Measurements from ENCODE around the gene GABRR3. TPM values are rescaled to one million over a fixed set of nuclear protein-coding genes. Genes with fewer than 3 reads are reported as not detected.
A peak's percentile ranks its signal among the peaks of the same experiment; 100 is the strongest.

GABRR3 gene
- total and polyA plus RNA-seq, 12 donors: not detected

DNA sequence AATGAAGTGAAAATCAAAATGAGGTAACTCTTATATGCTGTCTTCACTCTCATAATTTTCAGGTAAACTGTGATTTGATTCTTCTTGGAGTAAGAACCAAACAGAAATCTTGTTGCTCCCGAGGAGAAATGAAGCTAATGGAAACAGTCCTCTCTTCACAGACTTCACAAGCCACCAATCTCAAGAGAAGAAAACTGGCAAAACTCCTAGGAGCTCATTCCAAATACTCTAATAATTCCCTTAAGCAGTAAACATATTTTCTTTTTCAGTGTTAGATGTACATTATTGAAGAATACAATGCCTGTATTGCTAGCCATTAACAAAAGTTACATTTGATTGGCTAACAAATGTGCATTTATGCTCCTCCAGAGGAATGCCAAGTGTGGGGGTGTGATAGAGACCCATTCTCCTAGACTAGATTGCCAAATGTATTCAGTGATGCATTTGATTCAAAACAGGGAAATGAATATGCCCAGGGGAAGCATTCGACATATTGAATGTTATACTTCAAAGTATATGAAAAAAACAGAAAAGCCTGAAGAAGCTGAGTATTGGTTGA lies 51.1 kb downstream of the GABRR3 start:
- DNase-seq: no peak
- ATAC-seq: no peak
- 52 to 56% methylated on average over 2 of the region's 2 CpGs for WGBS, 2 donors
- intact Hi-C loops (cut with DNase I): no loop called here
- Histone ChIP-seq H3K27me3 (no peaks in the 10 kb centered on the region), H3K36me3 (no peaks in the 10 kb centered on the region), H3K27ac (no peak overlapping the region), H3K9me3 (no peaks in the 10 kb centered on the region), H3K4me1 (peaks cover 0 to 20% (median 5%) of the 10 kb centered on the region in 9 donors), H3K4me3 (no peak overlapping the region)
- TF ChIP-seq, protein P1, sequence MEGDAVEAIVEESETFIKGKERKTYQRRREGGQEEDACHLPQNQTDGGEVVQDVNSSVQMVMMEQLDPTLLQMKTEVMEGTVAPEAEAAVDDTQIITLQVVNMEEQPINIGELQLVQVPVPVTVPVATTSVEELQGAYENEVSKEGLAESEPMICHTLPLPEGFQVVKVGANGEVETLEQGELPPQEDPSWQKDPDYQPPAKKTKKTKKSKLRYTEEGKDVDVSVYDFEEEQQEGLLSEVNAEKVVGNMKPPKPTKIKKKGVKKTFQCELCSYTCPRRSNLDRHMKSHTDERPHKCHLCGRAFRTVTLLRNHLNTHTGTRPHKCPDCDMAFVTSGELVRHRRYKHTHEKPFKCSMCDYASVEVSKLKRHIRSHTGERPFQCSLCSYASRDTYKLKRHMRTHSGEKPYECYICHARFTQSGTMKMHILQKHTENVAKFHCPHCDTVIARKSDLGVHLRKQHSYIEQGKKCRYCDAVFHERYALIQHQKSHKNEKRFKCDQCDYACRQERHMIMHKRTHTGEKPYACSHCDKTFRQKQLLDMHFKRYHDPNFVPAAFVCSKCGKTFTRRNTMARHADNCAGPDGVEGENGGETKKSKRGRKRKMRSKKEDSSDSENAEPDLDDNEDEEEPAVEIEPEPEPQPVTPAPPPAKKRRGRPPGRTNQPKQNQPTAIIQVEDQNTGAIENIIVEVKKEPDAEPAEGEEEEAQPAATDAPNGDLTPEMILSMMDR (IDR thresholded peaks at IDR 0.05): no peak

DNA sequence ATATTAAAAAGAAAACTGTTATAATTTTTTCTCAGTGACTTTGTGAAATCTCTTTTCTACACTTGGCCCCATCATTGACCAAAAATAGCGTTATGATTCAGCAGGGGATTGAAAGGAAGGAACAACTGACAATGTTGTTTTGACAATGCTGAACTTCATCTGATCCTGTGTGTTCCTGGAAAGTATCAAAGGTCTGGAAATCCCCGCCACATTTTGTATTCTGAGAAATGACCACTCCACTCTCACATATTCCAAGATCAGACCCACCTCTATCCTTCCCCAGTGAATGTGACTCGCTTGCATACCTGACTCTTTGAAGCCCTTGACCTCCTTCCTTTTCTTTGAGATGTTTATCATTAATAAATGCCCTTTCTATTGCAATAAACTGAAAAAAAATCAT lies 53.2 kb downstream of the GABRR3 start:
- intact Hi-C loops (cut with DNase I): no loop called here
- TF ChIP-seq, protein P1 (IDR thresholded peaks at IDR 0.05): no peak
- WGBS, 2 donors: 29 to 51% methylated on average over 3 of the region's 3 CpGs

DNA sequence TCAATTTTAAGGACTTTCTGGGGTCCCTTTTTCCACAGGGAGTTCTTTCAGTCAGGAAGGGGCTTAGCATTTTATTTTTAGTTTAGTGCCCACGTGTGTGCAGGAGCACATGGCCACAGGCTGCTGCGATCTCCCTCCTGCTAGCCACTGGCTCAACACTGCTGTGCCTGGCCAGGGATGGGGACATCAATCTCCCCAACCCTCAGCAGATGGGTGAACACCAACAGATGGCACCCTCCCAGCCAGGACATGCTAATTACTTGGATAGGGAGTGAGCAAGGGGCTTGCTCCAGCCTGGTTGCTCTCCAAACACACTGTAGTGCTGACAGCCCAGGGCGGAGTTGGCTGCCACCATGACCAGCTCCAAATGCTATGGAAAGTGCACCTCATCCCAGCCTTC lies 55.5 kb downstream of the GABRR3 start:
- no peaks in the 10 kb centered on the region for H3K27me3 ChIP-seq
- H3K9me3 ChIP-seq: no peaks in the 10 kb centered on the region
- ATAC-seq (peak; percentile 60 to 97 (median 87)), DNase-seq (peak; percentile 25 to 50)
- peaks cover 0 to 20% (median 5%) of the 10 kb centered on the region in 9 donors for H3K4me1 ChIP-seq
- TF ChIP-seq, protein P1 (IDR thresholded peaks at IDR 0.05): peak in 1 of 9 donors; percentile 23
- H3K4me3 ChIP-seq: no peak overlapping the region
- WGBS, 2 donors: 41 to 62% methylated on average over 3 of the region's 3 CpGs
- intact Hi-C loops (cut with DNase I): loop anchor here in 4 of 10 donors (2.0 to 10.0 kb wide), 4 partner anchors 43 to 159 kb away; partner anchors contain the start of gene CRYBG3 (in 1 of the 4)
- no peaks in the 10 kb centered on the region for H3K36me3 ChIP-seq
- no peak overlapping the region for H3K27ac ChIP-seq

More for the DNA sequence above, 53.2 kb downstream of the GABRR3 start:
- Histone ChIP-seq H3K4me3 (no peak overlapping the region), H3K27me3 (no peaks in the 10 kb centered on the region), H3K9me3 (no peaks in the 10 kb centered on the region), H3K27ac (peak overlapping the region in 1 of 10 donors; percentile 20), H3K36me3 (no peaks in the 10 kb centered on the region), H3K4me1 (peaks cover 0 to 20% (median 5%) of the 10 kb centered on the region in 9 donors)
- ATAC-seq (peak in 7 of 8 donors; percentile 21 to 57 (median 41)), DNase-seq (no peak)

DNA sequence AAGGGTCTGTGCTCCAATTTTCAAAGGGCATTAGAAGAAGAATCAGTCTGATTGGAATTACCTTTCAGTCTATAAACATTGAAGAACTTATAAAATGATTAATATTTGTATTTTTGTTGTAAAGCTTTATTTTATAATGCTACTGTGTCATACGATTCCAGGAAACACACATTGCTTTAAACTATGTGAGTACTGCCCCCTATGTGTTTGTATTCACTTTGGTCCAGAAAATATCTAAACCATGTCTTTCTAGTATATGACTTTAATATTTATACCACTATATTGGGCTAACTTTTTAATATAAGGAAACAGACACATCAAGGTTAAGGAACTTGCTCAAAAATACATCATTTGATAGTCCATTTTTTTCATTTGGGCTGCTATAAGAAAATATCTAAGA lies 59.6 kb downstream of the GABRR3 start:
- intact Hi-C loops (cut with DNase I): loop anchor here in 4 of 10 donors (5.0 to 10.0 kb wide), 3 partner anchors 47 to 151 kb away; partner anchors contain the start of gene CRYBG3 (in 1 of the 4)

More for the DNA sequence above, 59.6 kb downstream of the GABRR3 start:
- Histone ChIP-seq H3K27ac (no peak overlapping the region), H3K9me3 (no peaks in the 10 kb centered on the region), H3K27me3 (no peaks in the 10 kb centered on the region), H3K4me1 (peaks cover 0 to 26% (median 12%) of the 10 kb centered on the region in 9 donors), H3K36me3 (no peaks in the 10 kb centered on the region), H3K4me3 (no peak overlapping the region)
- DNase-seq (no peak), ATAC-seq (no peak)
- WGBS, 2 donors: 71 to 73% methylated on average over 1 of the region's 1 CpG
- TF ChIP-seq, protein P1 (IDR thresholded peaks at IDR 0.05): peak in 3 of 9 donors; percentile 8 to 26 (median 11)
